K562 (cell line): ENCODE data around the gene CLPSL2. TPM values are rescaled to one million over a fixed set of nuclear protein-coding genes. Genes with fewer than 3 reads are reported as not detected.
A peak's percentile ranks its signal among the peaks of the same experiment; 100 is the strongest.

Source experiments
- FOXK1 ChIP-seq: sonication (generic); formaldehyde crosslinking; IDR thresholded peaks from 2 replicates; pipeline ENCODE4 v1.8.0; 2022; ENCODE audit warnings: missing genetic modification reagents, mild to moderate bottlenecking, borderline replicate concordance
- FOXP1 ChIP-seq: sonication (generic); formaldehyde crosslinking; IDR thresholded peaks from 2 replicates; pipeline ENCODE4 v1.8.0; 2022; ENCODE audit warnings: mild to moderate bottlenecking, missing genetic modification reagents
- HDAC2 ChIP-seq: fragments of 450-650 bp; IDR thresholded peaks from 2 replicates; pipeline ENCODE4 v1.6.1; 2016; ENCODE audit warnings: mild to moderate bottlenecking
- L3MBTL2 ChIP-seq: fragments of 450-650 bp; IDR thresholded peaks from 2 replicates; pipeline ENCODE4 v1.6.1; 2016; ENCODE audit warnings: mild to moderate bottlenecking, moderate library complexity
- MYNN ChIP-seq, 2 experiments: sonication (generic); formaldehyde crosslinking in 1 of 2; IDR thresholded peaks; 2 replicates each; pipeline versions ENCODE4 v1.5.0 to v1.6.1; 2016 to 2020; ENCODE audit warnings: antibody characterized with exemption in 1 of 2, missing genetic modification reagents in 1 of 2
- NR1H2 ChIP-seq: sonication (generic); formaldehyde crosslinking; IDR thresholded peaks from 2 replicates; pipeline ENCODE4 v1.4.0; 2020; ENCODE audit warnings: mild to moderate bottlenecking, missing genetic modification reagents
- NR2C2 ChIP-seq, 2 experiments: fragments of 200-800 bp in 1 of 2; sonication (Bioruptor generic) in 1 of 2; sonication (generic) in 1 of 2; formaldehyde crosslinking in 1 of 2; IDR thresholded peaks; 2 replicates each; pipeline versions ENCODE4 v1.6.1 to v1.8.0; 2016 to 2022; ENCODE audit warnings: mild to moderate bottlenecking in 1 of 2, missing compliant biosample characterization in 1 of 2, missing genetic modification characterization in 1 of 2, missing genetic modification reagents in 1 of 2
- PRMT5 ChIP-seq: sonication (generic); formaldehyde crosslinking; IDR thresholded peaks from 2 replicates; pipeline ENCODE4 v1.5.0; 2020; ENCODE audit warnings: missing genetic modification reagents
- RBM15 ChIP-seq: fragments of 200-400 bp; formaldehyde crosslinking; IDR thresholded peaks from 2 replicates; pipeline ENCODE4 v1.6.1; 2018; ENCODE audit warnings: mild to moderate bottlenecking, low read length, moderate library complexity; ENCODE audit not compliant: insufficient read depth
- SMAD4 ChIP-seq: fragments of 250-450 bp; sonication (Bioruptor Pico); conservative IDR thresholded peaks from 2 replicates; pipeline ENCODE4 v1.8.0; 2021; ENCODE audit warnings: inconsistent platforms, mild to moderate bottlenecking, moderate library complexity
- XRCC5 ChIP-seq: fragments of 200-400 bp; formaldehyde crosslinking; IDR thresholded peaks from 2 replicates; pipeline ENCODE4 v1.6.1; 2017; ENCODE audit warnings: low read depth, mild to moderate bottlenecking, low read length
- ZBTB40 ChIP-seq, 2 experiments: fragments of 450-650 bp in 1 of 2; sonication (generic) in 1 of 2; formaldehyde crosslinking in 1 of 2; IDR thresholded peaks; 2 replicates each; pipeline versions ENCODE4 v1.7.1 to v1.9.0; 2016 to 2022; ENCODE audit warnings: inconsistent platforms in 1 of 2, mild to moderate bottlenecking in 1 of 2, missing genetic modification reagents in 1 of 2
- ZC3H11A ChIP-seq: IDR thresholded peaks from 2 replicates; pipeline ENCODE4 v1.6.1; 2012; ENCODE audit warnings: low read depth, low read length, improper control_type of control experiment
- ZFPM2 ChIP-seq: fragments of 250-450 bp; sonication (Bioruptor Pico); IDR thresholded peaks from 2 replicates; pipeline ENCODE4 v1.5.1; 2022; ENCODE audit warnings: mild to moderate bottlenecking
- ZNF134 ChIP-seq: fragments of 250-450 bp; sonication (Bioruptor Pico); conservative IDR thresholded peaks from 2 replicates; pipeline ENCODE4 v1.4.0; 2020
- ZNF197 ChIP-seq: fragments of 200-800 bp; sonication (Bioruptor generic); IDR thresholded peaks from 2 replicates; pipeline ENCODE4 v1.6.1; 2016; ENCODE audit warnings: low read depth, missing genetic modification characterization, missing compliant biosample characterization
- ZNF263 ChIP-seq: sonication (generic); formaldehyde crosslinking; IDR thresholded peaks from 2 replicates; pipeline ENCODE4 v1.8.0; 2022; ENCODE audit warnings: mild to moderate bottlenecking, missing genetic modification reagents, borderline replicate concordance
- ZNF766 ChIP-seq: fragments of 200-800 bp; sonication (Bioruptor generic); conservative IDR thresholded peaks from 2 replicates; pipeline ENCODE4 v1.6.1; 2016; ENCODE audit warnings: missing genetic modification characterization, missing compliant biosample characterization
- ZNF77 ChIP-seq: fragments of 250-450 bp; sonication (Bioruptor Pico); IDR thresholded peaks from 2 replicates; pipeline ENCODE4 v1.5.0; 2020
- ZSCAN32 ChIP-seq: fragments of 450-650 bp; formaldehyde crosslinking; IDR thresholded peaks from 2 replicates; pipeline ENCODE4 v1.4.0; 2020; ENCODE audit warnings: mild to moderate bottlenecking, moderate library complexity
- polyA plus RNA-seq, 8 experiments: library from polyadenylated mRNA; depleted of rRNA in 4 of 8; stranded (reverse) in 5 of 8; unstranded in 3 of 8; fragments of >200 nt; fragmentation: Nextera tagmentation in 2 of 8; fragmentation: Illumina TruSeq in 1 of 8; extraction: Ambion mirVana in 2 of 8; extraction: Trizol in 1 of 8; gene quantifications; 2 replicates each; pipeline versions ENCODE4 v1.2.1 to v1.2.3, GENCODE V29; 2011 to 2014; ENCODE audit warnings: inconsistent platforms in 1 of 8, missing spikeins in 1 of 8
- total RNA-seq, 7 experiments: library from RNA; depleted of rRNA in 6 of 7; stranded (reverse); fragments of >200 nt in 6 of 7; fragmentation: Illumina TruSeq in 2 of 7; extraction: Trizol in 2 of 7; gene quantifications; 2 replicates each; pipeline versions ENCODE4 v1.2.1 to v1.2.3, GENCODE V29; 2011 to 2021; ENCODE audit warnings: low replicate concordance in 1 of 7

CLPSL2 gene
- total and polyA plus RNA-seq, 9 of the 15 experiments (the other 6 are each of a cell fraction or from before 2014, with no cell fraction given) = not detected

- no peak for TF ChIP-seq ZC3H11A
- no peak for TF ChIP-seq NR1H2 (CRISPR knock-in tag)
- no peak for TF ChIP-seq ZFPM2 (CRISPR knock-in tag)
- TF ChIP-seq ZNF766 (CRISPR knock-in tag) = peak; percentile 88
- peak; percentile 69 for TF ChIP-seq NR2C2 (CRISPR knock-in tag; IDR thresholded peaks at IDR 0.05)
- no peak for TF ChIP-seq NR2C2 (tag; IDR thresholded peaks at IDR 0.05)
- TF ChIP-seq MYNN (IDR thresholded peaks at IDR 0.05) = no peak
- peak; percentile 59; the same call in 1 of the 2 replicates for TF ChIP-seq MYNN (CRISPR knock-in tag; IDR thresholded peaks at IDR 0.05)
- 0 out of 2 replicates have a peak, but pooled peaks have one; percentile 67 for TF ChIP-seq ZNF197 (CRISPR knock-in tag)
- TF ChIP-seq PRMT5 (CRISPR knock-in tag) = peak; percentile 97
- TF ChIP-seq ZBTB40 (IDR thresholded peaks at IDR 0.05) = peak; percentile 73
- TF ChIP-seq ZBTB40 (CRISPR knock-in tag; IDR thresholded peaks at IDR 0.05) = no peak
- no peak for TF ChIP-seq RBM15
- peak; percentile 58 for TF ChIP-seq SMAD4 (CRISPR knock-in tag)
- TF ChIP-seq L3MBTL2 = no peak
- TF ChIP-seq ZNF263 = peak; percentile 84
- TF ChIP-seq ZNF134 (CRISPR knock-in tag) = no peak
- no peak for TF ChIP-seq ZNF77 (CRISPR knock-in tag)
- 0 out of 2 replicates have a peak, but pooled peaks have one; percentile 76 for TF ChIP-seq HDAC2
- peak; percentile 70; the same call in 1 of the 2 replicates for TF ChIP-seq XRCC5
- no peak for TF ChIP-seq ZSCAN32
- TF ChIP-seq FOXP1 (CRISPR knock-in tag) = peak; percentile 89; the same call in 1 of the 2 replicates
- peak; percentile 62; the same call in 1 of the 2 replicates for TF ChIP-seq FOXK1 (CRISPR knock-in tag)
Measured at GRCh38 chr6:35804996-35805736, 28.8 kb downstream of the CLPSL2 start, which contains the start of gene LHFPL5 (continued).
